ENCODE data around the gene CASP10. TPM values are rescaled to one million over a fixed set of nuclear protein-coding genes. Genes with fewer than 3 reads are reported as not detected.

The CASP10 gene
- total RNA-seq, 2 donors from 2014 or later = 10.8 to 22.7 TPM

Other genes with a start within 250 kb of the CASP10 start
- gene ORC2, start 219.5 kb upstream of the CASP10 start, total RNA-seq = 10 to 100 TPM; 58.4 to 59.3 TPM
- gene HYCC2, start 111.5 kb upstream of the CASP10 start, total RNA-seq = 10 to 100 TPM; 23.8 to 24.5 TPM
- gene NDUFB3, start 111.1 kb upstream of the CASP10 start, total RNA-seq = 10 to 100 TPM; 68.7 to 99.3 TPM
- 100 to 1,000 TPM; 224 to 559 TPM for gene CFLAR, start 67.0 kb upstream of the CASP10 start, total RNA-seq
- 100 to 1,000 TPM; 119 to 128 TPM for gene CASP8, start 77.4 kb downstream of the CASP10 start, total RNA-seq
- 1 to 10 TPM; 1.1 to 2.1 TPM for gene FLACC1, start 174.2 kb downstream of the CASP10 start, total RNA-seq